Ishikawa (cell line): ENCODE results near the gene ABCD3.

Experiments used
- CEBPB ChIP-seq: IDR thresholded peaks from 2 replicates; pipeline ENCODE4 v1.6.1; 2012
- CREB1 ChIP-seq: IDR thresholded peaks from 2 replicates; pipeline ENCODE4 v1.6.1; 2012; ENCODE audit warnings: low read depth
- EGR1 ChIP-seq: IDR thresholded peaks from 2 replicates; pipeline ENCODE4 v1.6.1; 2012
- EP300 ChIP-seq: IDR thresholded peaks from 2 replicates; pipeline ENCODE4 v1.6.1; 2012; ENCODE audit warnings: borderline replicate concordance
- FOXM1 ChIP-seq: IDR thresholded peaks from 2 replicates; pipeline ENCODE4 v1.6.1; 2012; ENCODE audit warnings: low read depth, borderline replicate concordance
- MAX ChIP-seq: IDR thresholded peaks from 2 replicates; pipeline ENCODE4 v1.6.1; 2012
- NFIC ChIP-seq: IDR thresholded peaks from 2 replicates; pipeline ENCODE4 v1.6.1; 2012
- RAD21 ChIP-seq: IDR thresholded peaks from 2 replicates; pipeline ENCODE4 v1.6.1; 2012; ENCODE audit warnings: low read depth
- REST ChIP-seq: IDR thresholded peaks from 2 replicates; pipeline ENCODE4 v1.6.1; 2012; ENCODE audit warnings: low read depth, mild to moderate bottlenecking
- TAF1 ChIP-seq: IDR thresholded peaks from 2 replicates; pipeline ENCODE4 v1.6.1; 2012; ENCODE audit warnings: low read depth, mild to moderate bottlenecking
- TEAD4 ChIP-seq: IDR thresholded peaks from 2 replicates; pipeline ENCODE4 v1.6.1; 2012
- USF1 ChIP-seq: IDR thresholded peaks from 2 replicates; pipeline ENCODE4 v1.6.1; 2012
- YY1 ChIP-seq: IDR thresholded peaks from 2 replicates; pipeline ENCODE4 v1.6.1; 2012; ENCODE audit warnings: low read depth
- ZBTB7A ChIP-seq: IDR thresholded peaks from 2 replicates; pipeline ENCODE4 v1.6.1; 2012; ENCODE audit warnings: low read depth

- TF ChIP-seq NFIC (no peak), EP300 (no peak), TEAD4 (no peak), FOXM1 (no peak), CEBPB (no peak), ZBTB7A (no peak), CREB1 (no peak), TAF1 (no peak), YY1 (no peak), USF1 (no peak), RAD21 (no peak), MAX (no peak), EGR1 (no peak), REST (no peak)
Measured at GRCh38 chr1:94538243-94538827, 120.1 kb downstream of the ABCD3 start.
